SK-N-SH (cell line): Measurements from ENCODE around the gene SEPHS2. TPM values are rescaled to one million over a fixed set of nuclear protein-coding genes. Genes with fewer than 3 reads are reported as not detected.

ENCODE experiments used
- CTCF ChIA-PET: fragments of 300-600, 350-600 bp; formaldehyde crosslinking; extraction: SDS; loops from one replicate; lab custom pipeline; 2021; lab: Yijun Ruan, JAX
- POLR2A ChIA-PET: fragments of 350-600 bp; sonication (Branson Sonifier 250); formaldehyde crosslinking; extraction: SDS; loops from one replicate; lab custom pipeline; 2020; ENCODE audit warnings: antibody characterized with exemption, inconsistent platforms; lab: Yijun Ruan, JAX
- DNase-seq: peaks from one replicate; pipeline ENCODE4 v3.0.0; 2012
- H2AFZ ChIP-seq: fragments of 200-600 bp; sonication (generic); 2 replicates; pipeline ENCODE4 v1.8.1; 2016; ENCODE audit warnings: antibody characterized with exemption, mild to moderate bottlenecking, low read depth
- H3F3A ChIP-seq: fragments of 200-600 bp; sonication (generic); replicated peaks from 2 replicates; pipeline ENCODE3; 2016; ENCODE audit warnings: antibody characterized with exemption, mild to moderate bottlenecking; ENCODE audit not compliant: insufficient read depth
- H3K27ac ChIP-seq, 2 experiments: fragments of 200-500 bp in 1 of 2; fragments of 200-600 bp in 1 of 2; sonication (Bioruptor generic) in 1 of 2; sonication (generic), shearing (Covaris generic) in 1 of 2; 2 replicates each; pipeline versions ENCODE4 v1.5.1 to v1.6.1; 2014 to 2016; ENCODE audit warnings: low read depth in 2 of 2, inconsistent platforms in 1 of 2, low read length in 1 of 2, mild to moderate bottlenecking in 1 of 2, mixed read lengths in 1 of 2
- H3K27me3 ChIP-seq: fragments of 200-600 bp; sonication (generic), shearing (Covaris generic); 2 replicates; pipeline ENCODE4 v1.6.1; 2016; ENCODE audit warnings: mixed run types; ENCODE audit not compliant: insufficient read depth
- H3K36me3 ChIP-seq, 2 experiments: fragments of 200-500 bp in 1 of 2; fragments of 200-600 bp in 1 of 2; sonication (Bioruptor generic) in 1 of 2; sonication (generic) in 1 of 2; replicated peaks in 1 of 2; 2 replicates each; pipeline versions ENCODE3 to v1.5.1; 2014 to 2016; ENCODE audit warnings: low read length in 1 of 2, mild to moderate bottlenecking in 1 of 2; ENCODE audit not compliant: insufficient read depth in 2 of 2, control insufficient read depth in 1 of 2
- H3K4me1 ChIP-seq, 2 experiments: fragments of 200-500 bp in 1 of 2; fragments of 200-600 bp in 1 of 2; sonication (Bioruptor generic) in 1 of 2; sonication (generic), shearing (Covaris generic) in 1 of 2; 2 replicates each; pipeline versions ENCODE4 v1.5.1 to v1.6.1; 2014 to 2016; ENCODE audit warnings: low read depth in 1 of 2, low read length in 1 of 2, mixed run types in 1 of 2; ENCODE audit not compliant: insufficient read depth in 2 of 2, control insufficient read depth in 1 of 2
- H3K4me2 ChIP-seq: fragments of 200-600 bp; sonication (generic), shearing (Covaris generic); 2 replicates; pipeline ENCODE4 v1.6.1; 2017; ENCODE audit warnings: mixed run types
- H3K4me3 ChIP-seq, 2 experiments: fragments of 200-500 bp in 1 of 2; fragments of 200-600 bp in 1 of 2; sonication (Bioruptor generic) in 1 of 2; sonication (generic), shearing (Covaris generic) in 1 of 2; 2 replicates each; pipeline versions ENCODE4 v1.5.1 to v1.8.1; 2014 to 2016; ENCODE audit warnings: low read depth in 2 of 2, inconsistent platforms in 1 of 2, low read length in 1 of 2, mild to moderate bottlenecking in 1 of 2, mixed read lengths in 1 of 2, moderate library complexity in 1 of 2
- H3K79me2 ChIP-seq: fragments of 200-600 bp; sonication (generic); 2 replicates; pipeline ENCODE4 v1.8.1; 2017; ENCODE audit warnings: mild to moderate bottlenecking; ENCODE audit not compliant: insufficient read depth
- H3K9ac ChIP-seq: fragments of 200-600 bp; sonication (generic); 2 replicates; pipeline ENCODE4 v1.6.1; 2017; ENCODE audit warnings: mixed run types
- H3K9me2 ChIP-seq: fragments of 200-600 bp; sonication (generic); 2 replicates; pipeline ENCODE4 v1.6.1; 2017; ENCODE audit warnings: mixed run types
- H3K9me3 ChIP-seq: fragments of 200-600 bp; sonication (generic); 2 replicates; pipeline ENCODE4 v1.6.1; 2017; ENCODE audit warnings: mixed run types, mild to moderate bottlenecking, moderate library complexity
- H4K20me1 ChIP-seq: fragments of 200-600 bp; sonication (generic); 2 replicates; pipeline ENCODE4 v1.6.1; 2017; ENCODE audit warnings: mild to moderate bottlenecking, mixed run types; ENCODE audit not compliant: insufficient read depth
- CTCF ChIP-seq: fragments of 200-600 bp; sonication (generic); IDR thresholded peaks from 2 replicates; pipeline ENCODE4 v1.6.1; 2017; ENCODE audit warnings: antibody characterized with exemption, mild to moderate bottlenecking, moderate library complexity
- ELF1 ChIP-seq: IDR thresholded peaks from 2 replicates; pipeline ENCODE4 v1.4.0; 2012
- EZH2phosphoT487 ChIP-seq: fragments of 200-600 bp; sonication (generic); IDR thresholded peaks from 2 replicates; pipeline ENCODE4 v1.6.1; 2017; ENCODE audit warnings: low read depth, mixed run types, mild to moderate bottlenecking, antibody characterized with exemption, moderate library complexity, borderline replicate concordance
- FOSL2 ChIP-seq: IDR thresholded peaks from 2 replicates; pipeline ENCODE4 v1.4.0; 2012; ENCODE audit warnings: low read depth, mild to moderate bottlenecking, moderate library complexity, borderline replicate concordance
- FOXJ3 ChIP-seq: sonication (generic); formaldehyde crosslinking; IDR thresholded peaks from 2 replicates; pipeline ENCODE4 v1.5.1; 2020; ENCODE audit warnings: mild to moderate bottlenecking, missing genetic modification reagents
- FOXM1 ChIP-seq: IDR thresholded peaks from 2 replicates; pipeline ENCODE4 v1.4.0; 2012; ENCODE audit warnings: low read depth, mild to moderate bottlenecking
- GABPA ChIP-seq: IDR thresholded peaks from 2 replicates; pipeline ENCODE4 v1.4.0; 2012; ENCODE audit warnings: low read depth, mild to moderate bottlenecking
- GATA2 ChIP-seq: sonication (generic); formaldehyde crosslinking; IDR thresholded peaks from 2 replicates; pipeline ENCODE4 v1.5.0; 2020; ENCODE audit warnings: mild to moderate bottlenecking, missing genetic modification reagents
- MEF2A ChIP-seq: IDR thresholded peaks from 2 replicates; pipeline ENCODE4 v1.4.0; 2012; ENCODE audit warnings: low read depth, borderline replicate concordance
- MXI1 ChIP-seq: IDR thresholded peaks from 2 replicates; pipeline ENCODE4 v1.6.1; 2012; ENCODE audit warnings: mild to moderate bottlenecking, low read depth, low read length, improper control_type of control experiment
- NFIC ChIP-seq: IDR thresholded peaks from 2 replicates; pipeline ENCODE4 v1.4.0; 2012; ENCODE audit warnings: borderline replicate concordance
- NRF1 ChIP-seq: IDR thresholded peaks from 2 replicates; pipeline ENCODE4 v1.6.1; 2012; ENCODE audit warnings: low read depth, mild to moderate bottlenecking, low read length
- RAD21 ChIP-seq: IDR thresholded peaks from 2 replicates; pipeline ENCODE4 v1.6.1; 2012; ENCODE audit warnings: mild to moderate bottlenecking, low read length
- RCOR1 ChIP-seq: fragments of 150-350 bp; IDR thresholded peaks from 2 replicates; pipeline ENCODE4 v1.6.1; 2017; ENCODE audit warnings: antibody characterized with exemption, low read length
- SIN3A ChIP-seq: IDR thresholded peaks from 2 replicates; pipeline ENCODE4 v1.6.1; 2012; ENCODE audit warnings: low read depth, mild to moderate bottlenecking, low read length, moderate library complexity, borderline replicate concordance
- TCF12 ChIP-seq: IDR thresholded peaks from 2 replicates; pipeline ENCODE4 v1.4.0; 2012
- YY1 ChIP-seq: IDR thresholded peaks from 2 replicates; pipeline ENCODE4 v1.4.0; 2012; ENCODE audit warnings: low read depth, mild to moderate bottlenecking
- WGBS: methylation state at CpG from one replicate; pipeline ENCODE4 v1.1.6; 2017; ENCODE audit warnings: low lambda C conversion rate; 5-methylcytosine and 5-hydroxymethylcytosine counted together
- polyA plus RNA-seq, 3 experiments: library from polyadenylated mRNA; depleted of rRNA; stranded (reverse); fragments of >200 nt; gene quantifications; 2 replicates each; pipeline ENCODE4 v1.2.3, GENCODE V29; 2012
- TF ChIP-seq, protein P1 (sequence below): fragments of 150-350 bp; IDR thresholded peaks from 2 replicates; pipeline ENCODE4 v1.6.1; 2016; ENCODE audit warnings: mild to moderate bottlenecking, low read depth, low read length
- TF ChIP-seq, protein P2 (sequence below): IDR thresholded peaks from 2 replicates; pipeline ENCODE4 v1.4.0; 2012; ENCODE audit warnings: low read depth
- TF ChIP-seq, protein P3 (sequence below): IDR thresholded peaks from 2 replicates; pipeline ENCODE4 v1.6.1; 2012; ENCODE audit warnings: mild to moderate bottlenecking, low read depth, low read length, moderate library complexity

Gene SEPHS2
- polyA plus RNA-seq, 1 of the 3 experiments (the other 2 are of a cell fraction), result 30.8 TPM

DNA sequence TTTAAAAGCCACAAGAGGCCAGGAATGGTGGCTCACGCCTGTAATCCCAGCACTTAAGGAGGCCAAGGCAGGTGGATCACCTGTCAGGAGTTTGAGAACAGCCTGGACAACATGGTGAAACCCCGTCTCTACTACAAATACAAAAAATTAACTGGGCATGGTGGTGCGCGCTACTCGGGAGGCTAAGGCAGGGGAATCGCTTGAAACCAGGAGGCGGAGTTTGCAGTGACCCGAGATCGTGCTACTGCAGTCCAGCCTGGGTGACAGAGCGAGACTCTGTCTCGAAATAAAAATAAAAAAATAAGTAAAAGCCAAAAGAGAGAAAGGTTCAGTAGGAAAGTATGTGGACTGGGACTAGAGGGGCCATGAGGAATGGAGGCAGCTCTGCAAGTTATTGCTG lies 13.8 kb upstream of the SEPHS2 start:
- DNase-seq, result no peak
- H3K36me3 ChIP-seq, result no peaks in the 10 kb centered on the region
- H4K20me1 ChIP-seq, result no peaks in the 10 kb centered on the region
- no peaks in the 10 kb centered on the region for H3K9me3 ChIP-seq
- ChIA-PET POLR2A (no interaction called here), CTCF (interaction anchor here (1.7 kb wide), 1 partner anchor 10 kb away, joined by 6 read pairs; no protein-coding TSS in a partner anchor)
- no peaks in the 10 kb centered on the region for H3K4me1 ChIP-seq
- H3F3A ChIP-seq, result no peaks in the 10 kb centered on the region
- no peak for TF ChIP-seq ELF1
- no peak for TF ChIP-seq GABPA
- no peak for TF ChIP-seq EZH2phosphoT487
- no peak for TF ChIP-seq SIN3A
- no peak for TF ChIP-seq MEF2A
- no peak for TF ChIP-seq NFIC
- no peak for TF ChIP-seq RAD21
- no peak for TF ChIP-seq CTCF
- TF ChIP-seq YY1, result no peak
- TF ChIP-seq FOXJ3 (CRISPR knock-in tag), result no peak
- TF ChIP-seq, protein P1, sequence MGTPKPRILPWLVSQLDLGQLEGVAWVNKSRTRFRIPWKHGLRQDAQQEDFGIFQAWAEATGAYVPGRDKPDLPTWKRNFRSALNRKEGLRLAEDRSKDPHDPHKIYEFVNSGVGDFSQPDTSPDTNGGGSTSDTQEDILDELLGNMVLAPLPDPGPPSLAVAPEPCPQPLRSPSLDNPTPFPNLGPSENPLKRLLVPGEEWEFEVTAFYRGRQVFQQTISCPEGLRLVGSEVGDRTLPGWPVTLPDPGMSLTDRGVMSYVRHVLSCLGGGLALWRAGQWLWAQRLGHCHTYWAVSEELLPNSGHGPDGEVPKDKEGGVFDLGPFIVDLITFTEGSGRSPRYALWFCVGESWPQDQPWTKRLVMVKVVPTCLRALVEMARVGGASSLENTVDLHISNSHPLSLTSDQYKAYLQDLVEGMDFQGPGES, result no peak
- no peak for TF ChIP-seq FOXM1
- TF ChIP-seq TCF12, result no peak
- TF ChIP-seq, protein P2, sequence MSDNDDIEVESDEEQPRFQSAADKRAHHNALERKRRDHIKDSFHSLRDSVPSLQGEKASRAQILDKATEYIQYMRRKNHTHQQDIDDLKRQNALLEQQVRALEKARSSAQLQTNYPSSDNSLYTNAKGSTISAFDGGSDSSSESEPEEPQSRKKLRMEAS, result no peak
- TF ChIP-seq FOSL2, result no peak
- TF ChIP-seq, protein P3, sequence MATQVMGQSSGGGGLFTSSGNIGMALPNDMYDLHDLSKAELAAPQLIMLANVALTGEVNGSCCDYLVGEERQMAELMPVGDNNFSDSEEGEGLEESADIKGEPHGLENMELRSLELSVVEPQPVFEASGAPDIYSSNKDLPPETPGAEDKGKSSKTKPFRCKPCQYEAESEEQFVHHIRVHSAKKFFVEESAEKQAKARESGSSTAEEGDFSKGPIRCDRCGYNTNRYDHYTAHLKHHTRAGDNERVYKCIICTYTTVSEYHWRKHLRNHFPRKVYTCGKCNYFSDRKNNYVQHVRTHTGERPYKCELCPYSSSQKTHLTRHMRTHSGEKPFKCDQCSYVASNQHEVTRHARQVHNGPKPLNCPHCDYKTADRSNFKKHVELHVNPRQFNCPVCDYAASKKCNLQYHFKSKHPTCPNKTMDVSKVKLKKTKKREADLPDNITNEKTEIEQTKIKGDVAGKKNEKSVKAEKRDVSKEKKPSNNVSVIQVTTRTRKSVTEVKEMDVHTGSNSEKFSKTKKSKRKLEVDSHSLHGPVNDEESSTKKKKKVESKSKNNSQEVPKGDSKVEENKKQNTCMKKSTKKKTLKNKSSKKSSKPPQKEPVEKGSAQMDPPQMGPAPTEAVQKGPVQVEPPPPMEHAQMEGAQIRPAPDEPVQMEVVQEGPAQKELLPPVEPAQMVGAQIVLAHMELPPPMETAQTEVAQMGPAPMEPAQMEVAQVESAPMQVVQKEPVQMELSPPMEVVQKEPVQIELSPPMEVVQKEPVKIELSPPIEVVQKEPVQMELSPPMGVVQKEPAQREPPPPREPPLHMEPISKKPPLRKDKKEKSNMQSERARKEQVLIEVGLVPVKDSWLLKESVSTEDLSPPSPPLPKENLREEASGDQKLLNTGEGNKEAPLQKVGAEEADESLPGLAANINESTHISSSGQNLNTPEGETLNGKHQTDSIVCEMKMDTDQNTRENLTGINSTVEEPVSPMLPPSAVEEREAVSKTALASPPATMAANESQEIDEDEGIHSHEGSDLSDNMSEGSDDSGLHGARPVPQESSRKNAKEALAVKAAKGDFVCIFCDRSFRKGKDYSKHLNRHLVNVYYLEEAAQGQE, result no peak
- TF ChIP-seq GATA2 (CRISPR knock-in tag), result no peak
- no peak for TF ChIP-seq RCOR1
- no peak for TF ChIP-seq MXI1
- no peak for TF ChIP-seq NRF1
- no peaks in the 10 kb centered on the region for H3K27me3 ChIP-seq
- no peak overlapping the region for H3K27ac ChIP-seq
- H3K9me2 ChIP-seq, result no peaks in the 10 kb centered on the region
- WGBS, result 84% methylated on average over 11 of the region's 11 CpGs
- H3K4me2 ChIP-seq, result no peak overlapping the region
- no peaks in the 10 kb centered on the region for H3K79me2 ChIP-seq
- H2AFZ ChIP-seq, result no peak overlapping the region
- no peak overlapping the region for H3K4me3 ChIP-seq
- H3K9ac ChIP-seq, result no peak overlapping the region
